ENCODE results near the gene KLHL10. TPM values are rescaled to one million over a fixed set of nuclear protein-coding genes. Genes with fewer than 3 reads are reported as not detected.

The KLHL10 gene
- total RNA-seq, 1 donor from 2014 or later: not detected

GRCh38 chr17:41860254-41860931 lies 22.8 kb downstream of the KLHL10 start:
- Histone ChIP-seq H3K4me1 (peaks cover 3 to 14% of the 10 kb centered on the region in 2 donors), H3K4me3 (no peak overlapping the region), H3K36me3 (no peaks in the 10 kb centered on the region), H3K9me3 (no peaks in the 10 kb centered on the region), H3K27me3 (no peaks in the 10 kb centered on the region), H3K27ac (no peak overlapping the region)
- no peak for TF ChIP-seq CTCF (IDR thresholded peaks at IDR 0.05)
- intact Hi-C loops (cut with DNase I): no loop called here
- DNase-seq (ENCODE audit: low spot score in 2 of 2): no peak

- no peaks in the 10 kb centered on the region for H3K9me3 ChIP-seq
- peaks cover 3 to 14% of the 10 kb centered on the region in 2 donors for H3K4me1 ChIP-seq
- peak overlapping the region; percentile 80 to 99 for H3K4me3 ChIP-seq
- H3K27me3 ChIP-seq: no peaks in the 10 kb centered on the region
- no peak overlapping the region for H3K27ac ChIP-seq
- DNase-seq (ENCODE audit: low spot score in 2 of 2): no peak
- peaks cover 7% of the 10 kb centered on the region in 2 donors for H3K36me3 ChIP-seq
- intact Hi-C loops (cut with DNase I): no loop called here
- TF ChIP-seq CTCF (IDR thresholded peaks at IDR 0.05): no peak
Observed at GRCh38 chr17:41863074-41863848, 25.6 kb downstream of the KLHL10 start.

- Histone ChIP-seq H3K27me3 (no peaks in the 10 kb centered on the region), H3K4me1 (peaks cover 3 to 14% of the 10 kb centered on the region in 2 donors), H3K4me3 (peak overlapping the region; percentile 80 to 99), H3K9me3 (no peaks in the 10 kb centered on the region), H3K27ac (peak overlapping the region; percentile 77 to 92), H3K36me3 (peaks cover 7 to 16% of the 10 kb centered on the region in 2 donors)
- no peak for DNase-seq (ENCODE audit: low spot score in 2 of 2)
- intact Hi-C loops (cut with DNase I): loop anchor here (2.0 kb wide), 1 partner anchor 52 kb away; the partner anchor contains the start of gene FKBP10
- no peak for TF ChIP-seq CTCF (IDR thresholded peaks at IDR 0.05)
Observed at GRCh38 chr17:41864498-41864835, 26.8 kb downstream of the KLHL10 start.

- DNase-seq (ENCODE audit: low spot score in 2 of 2): peak; percentile 56 to 93
- TF ChIP-seq CTCF (IDR thresholded peaks at IDR 0.05): no peak
- intact Hi-C loops (cut with DNase I): loop anchor here (1.0 to 2.0 kb wide), 3 partner anchors 29 to 101 kb away; partner anchors contain the start of genes CNP, FKBP10 and NT5C3B
- Histone ChIP-seq H3K27ac (peak within 1 kb of the TSS; percentile 77 to 92), H3K4me1 (peaks cover 3 to 14% of the 10 kb centered on the region in 2 donors), H3K4me3 (peak within 1 kb of the TSS; percentile 80 to 99), H3K27me3 (no peaks in the 10 kb centered on the region), H3K36me3 (peaks cover 7 to 21% of the 10 kb centered on the region in 2 donors), H3K9me3 (no peaks in the 10 kb centered on the region)
Observed at GRCh38 chr17:41864836-41865595, 27.4 kb downstream of the KLHL10 start, which contains the start of gene KLHL11. Gene KLHL11, minus strand, starts transcription at chr17:41865423. Its CDS starts 53 bp downstream, at chr17:41865370.

- Histone ChIP-seq H3K27ac (peak overlapping the region in 1 of 2 donors; percentile 92), H3K4me1 (peaks cover 3 to 14% of the 10 kb centered on the region in 2 donors), H3K4me3 (peak overlapping the region; percentile 80 to 99), H3K27me3 (no peaks in the 10 kb centered on the region), H3K36me3 (peaks cover 8 to 25% of the 10 kb centered on the region in 2 donors), H3K9me3 (no peaks in the 10 kb centered on the region)
- no peak for TF ChIP-seq CTCF (IDR thresholded peaks at IDR 0.05)
- DNase-seq (ENCODE audit: low spot score in 2 of 2): no peak
- intact Hi-C loops (cut with DNase I): loop anchor here (1.0 to 2.0 kb wide), 3 partner anchors 29 to 101 kb away; partner anchors contain the start of genes CNP, FKBP10 and NT5C3B
Observed at GRCh38 chr17:41865596-41865893, 27.9 kb downstream of the KLHL10 start.

All from ascending aorta (tissue), 2 donors.